Heart right ventricle (tissue), 16 donors: Measurements from ENCODE around the gene LUC7L. TPM values are rescaled to one million over a fixed set of nuclear protein-coding genes. Genes with fewer than 3 reads are reported as not detected.

Source experiments
- ATAC-seq, 8 donors: fragments of 200-7000 bp; cut with Tn5 transposase; one replicate each; pipeline ENCODE4 v1.9.1; 2020; ENCODE audit warnings: mild to moderate bottlenecking in 8 of 8, moderate library complexity in 8 of 8, moderate number of reproducible peaks in 1 of 8
- DNase-seq, 2 donors: peaks; one replicate each; pipeline ENCODE4 v3.0.0-alpha.2; 2020
- H3K27ac ChIP-seq, 10 donors: fragments of 200-600 bp; sonication (generic) in 2 of 10; one replicate each; pipeline versions ENCODE4 v1.5.0 to v1.8.0; 2020 to 2022; ENCODE audit warnings: mild to moderate bottlenecking in 3 of 10
- H3K27me3 ChIP-seq, 7 donors: fragments of 200-600 bp; one replicate each; pipeline ENCODE4 v1.8.0; 2021 to 2022; ENCODE audit warnings: mild to moderate bottlenecking in 2 of 7
- H3K36me3 ChIP-seq, 9 donors: fragments of 200-600 bp; sonication (generic) in 1 of 9; one replicate each; pipeline versions ENCODE4 v1.5.0 to v1.8.0; 2020 to 2022; ENCODE audit warnings: mild to moderate bottlenecking in 2 of 9
- H3K4me1 ChIP-seq, 9 donors: fragments of 200-600 bp; sonication (generic) in 1 of 9; one replicate each; pipeline versions ENCODE4 v1.5.0 to v1.8.0; 2020 to 2022; ENCODE audit warnings: mild to moderate bottlenecking in 4 of 9
- H3K4me3 ChIP-seq, 10 donors: fragments of 200-600 bp; sonication (generic) in 2 of 10; one replicate each; pipeline versions ENCODE4 v1.5.0 to v1.8.0; 2020 to 2022; ENCODE audit warnings: mild to moderate bottlenecking in 7 of 10, moderate library complexity in 2 of 10
- H3K9me3 ChIP-seq, 11 donors: fragments of 200-600 bp in 10 of 11; sonication (generic) in 2 of 11; one replicate each; pipeline versions ENCODE4 v1.5.0 to v1.8.0; 2013 to 2022; ENCODE audit warnings: mild to moderate bottlenecking in 2 of 11, control low read depth in 1 of 11, moderate library complexity in 1 of 11
- CTCF ChIP-seq, 9 donors: fragments of 200-600 bp; sonication (generic) in 2 of 9; IDR thresholded peaks; one replicate each; pipeline versions ENCODE4 v1.5.0 to v1.8.0; 2021 to 2022; ENCODE audit warnings: antibody characterized with exemption in 9 of 9, mild to moderate bottlenecking in 5 of 9, moderate library complexity in 1 of 9
- WGBS, 2 donors: extraction: QIAGEN DNeasy Blood & Tissue Kit; methylation state at CpG; one replicate each; pipeline ENCODE4 v1.1.7; 2013; ENCODE audit warnings: inconsistent platforms in 1 of 2; 5-methylcytosine and 5-hydroxymethylcytosine counted together
- intact Hi-C, 10 donors: fragments of 100-400 bp; cut with DNase I; formaldehyde crosslinking; loops; one replicate each; pipeline versions ENCODE4 v1.11.1 to v1.14.2; 2022
- polyA plus RNA-seq, 2 donors: library from polyadenylated mRNA; stranded (reverse); fragments of 200-250 nt; gene quantifications; one replicate each; pipeline ENCODE4 v1.2.3, GENCODE V29; 2013
- total RNA-seq, 10 donors: library from RNA; stranded (reverse); fragmentation: NEBNext Ultra II Directional in 3 of 10; extraction: Animal tissue kit (Norgen Biotek cat#: 25700) in 3 of 10; gene quantifications; one replicate each; pipeline versions ENCODE4 v1.2.1 to v1.2.4, GENCODE V29; 2021 to 2023
- donor health status: Arrhythmogenic right ventricular cardiomyopathy.
- donor health status: ischemic (EF 13 %, LVEDD 7.1; RV severe dilation, severe dysfunction).
- donor health status: healthy with polysubstance abuse.
- donor health status: DM: no; HTN: yes; CAD: no.
- donor health status: DM: no; HTN: no; CAD: no.
- donor health status: ischemic (EF 25% LVEDD 6.9; RV normal size, moderate dysfunction).
- donor health status: ischemic (EF 25% LVEDD 5.7; RV mildly dilated, moderate dysfunction).
- donor health status: healthy.
- donor health status: DM: yes; HTN: yes; CAD: no.
- donor health status: Ischemic cardiomyopathy.
- donor health status: ischemic (EF 35%, LVEDD 5.7; RV mildly dilated, moderate dysfunction).
- donor health status: nonischemic (EF 11% LVEDD 7.7; RV severe dilation, severe dysfunction).
- donor health status: DM: yes; HTN: yes; CAD: no.
- donor health status: PGD.
- donor health status: ischemic (EF 29% LVEDD 5.4; RV normal size, mild dysfunction).
- donor health status: nonischemic (EF 23%, LVEDD 6.1; RV moderate dilation, normal function).

Gene LUC7L
- total and polyA plus RNA-seq, 12 donors = 14.4 to 139 (median 20.8) TPM

GRCh38 chr16:152141-153128, 76.8 kb downstream of the LUC7L start, which contains the start of gene HBZ:
TSS of gene HBZ (plus strand) at chr16:152644. CDS start at chr16:152910, 266 bp downstream.
- WGBS, 2 donors = 72 to 76% methylated on average over 17 of the region's 17 CpGs
- peak in 4 of 8 donors; percentile 20 to 58 (median 26) for ATAC-seq
- no peak for TF ChIP-seq CTCF (IDR thresholded peaks at IDR 0.05)
- no peak within 1 kb of the TSS for H3K27ac ChIP-seq
- DNase-seq = no peak
- H3K9me3 ChIP-seq = no peaks in the 10 kb centered on the region
- no peaks in the 10 kb centered on the region for H3K36me3 ChIP-seq
- intact Hi-C loops = no loop called here
- no peak within 1 kb of the TSS for H3K4me3 ChIP-seq
- H3K27me3 ChIP-seq = peaks cover 0 to 45% (median 32%) of the 10 kb centered on the region in 7 donors
- peaks cover 0 to 11% (median 9%) of the 10 kb centered on the region in 9 donors for H3K4me1 ChIP-seq

- DNase-seq = no peak
- TF ChIP-seq CTCF (IDR thresholded peaks at IDR 0.05) = no peak
- intact Hi-C loops = no loop called here
- no peak for ATAC-seq
- WGBS, 2 donors = 43 to 49% methylated on average over 9 of the region's 9 CpGs
- H3K4me3 ChIP-seq = no peak overlapping the region
- H3K27me3 ChIP-seq = peaks cover 0 to 26% (median 15%) of the 10 kb centered on the region in 7 donors
- H3K4me1 ChIP-seq = peaks cover 0 to under 1% (median 0%) of the 10 kb centered on the region in 9 donors
- no peaks in the 10 kb centered on the region for H3K9me3 ChIP-seq
- H3K36me3 ChIP-seq = no peaks in the 10 kb centered on the region
- H3K27ac ChIP-seq = no peak overlapping the region
Measured at GRCh38 chr16:149024-149660, 80.1 kb downstream of the LUC7L start.

DNA sequence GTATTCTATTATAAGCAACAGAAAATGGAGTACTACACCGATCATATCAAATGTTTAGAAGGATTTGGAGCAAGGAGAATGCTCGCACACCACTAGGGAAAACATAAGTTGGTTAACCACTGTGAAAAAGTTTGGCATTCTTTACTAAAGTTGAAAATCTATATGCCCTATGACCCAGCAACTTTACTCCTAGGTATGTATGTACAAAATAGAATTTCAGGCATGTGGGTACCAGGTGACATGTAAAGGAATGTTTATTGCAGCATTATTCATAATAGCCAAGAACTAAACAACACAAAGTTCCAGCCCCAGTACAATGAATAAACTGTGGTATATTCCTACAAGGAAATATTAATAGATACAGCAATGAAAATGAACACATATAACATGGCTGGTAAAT, 82.6 kb downstream of the LUC7L start:
- Histone ChIP-seq H3K4me3 (no peak overlapping the region), H3K4me1 (no peaks in the 10 kb centered on the region), H3K9me3 (no peaks in the 10 kb centered on the region), H3K27ac (no peak overlapping the region), H3K36me3 (no peaks in the 10 kb centered on the region), H3K27me3 (peaks cover 0 to 40% (median 21%) of the 10 kb centered on the region in 7 donors)
- no peak for TF ChIP-seq CTCF (IDR thresholded peaks at IDR 0.05)
- no peak for DNase-seq
- ATAC-seq = no peak
- 82 to 87% methylated on average over 2 of the region's 2 CpGs for WGBS, 2 donors
- intact Hi-C loops = no loop called here

DNA sequence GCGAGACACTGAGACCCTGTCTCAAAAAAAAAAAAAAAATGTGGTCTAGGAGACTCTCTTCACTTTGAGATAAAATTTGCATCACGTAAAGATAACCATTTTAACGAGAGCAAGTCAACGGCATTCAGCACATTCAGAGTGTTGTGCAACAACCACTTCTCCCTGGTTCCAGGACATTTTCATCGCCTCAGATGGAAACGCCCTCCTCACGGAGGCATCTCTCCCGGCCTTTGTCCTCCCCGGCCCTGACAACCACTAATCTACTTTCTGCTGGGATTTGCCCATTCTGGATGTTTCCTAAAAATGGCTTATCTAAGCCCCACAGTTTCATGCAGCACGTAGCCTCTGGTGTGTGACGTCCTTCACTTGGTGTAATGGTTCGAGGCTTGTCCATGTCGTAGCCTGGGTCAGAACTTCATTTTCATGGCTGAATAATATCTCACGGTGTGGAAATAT, 84.4 kb downstream of the LUC7L start:
- TF ChIP-seq CTCF (IDR thresholded peaks at IDR 0.05) = no peak
- 68 to 74% methylated on average over 14 of the region's 14 CpGs for WGBS, 2 donors
- H3K9me3 ChIP-seq = no peaks in the 10 kb centered on the region
- no peaks in the 10 kb centered on the region for H3K36me3 ChIP-seq
- ATAC-seq (no peak), DNase-seq (no peak)
- H3K27me3 ChIP-seq = peaks cover 0 to 30% (median 15%) of the 10 kb centered on the region in 7 donors
- intact Hi-C loops = no loop called here
- no peak overlapping the region for H3K27ac ChIP-seq
- no peaks in the 10 kb centered on the region for H3K4me1 ChIP-seq
- no peak overlapping the region for H3K4me3 ChIP-seq
